Trophoblast cell (in vitro differentiated cells and primary cell): Measurements from ENCODE around the gene FEV.

Source experiments
- DNase-seq, 2 donors: peaks; one replicate each; pipeline ENCODE4 v3.0.0-alpha.2; 2016
- H2AFZ ChIP-seq: 2 replicates; pipeline ENCODE4 v1.6.1; 2013; ENCODE audit warnings: low read length, moderate library complexity, mild to moderate bottlenecking; ENCODE audit not compliant: insufficient read depth, poor library complexity
- H2AK5ac ChIP-seq: 2 replicates; pipeline ENCODE4 v1.6.1; 2013; ENCODE audit warnings: mild to moderate bottlenecking, low read length
- H2BK120ac ChIP-seq: 2 replicates; pipeline ENCODE4 v1.6.1; 2013; ENCODE audit warnings: low read length, mild to moderate bottlenecking, moderate library complexity; ENCODE audit not compliant: insufficient read depth, poor library complexity
- H2BK12ac ChIP-seq: 2 replicates; pipeline ENCODE4 v1.6.1; 2013; ENCODE audit warnings: mild to moderate bottlenecking, low read length, moderate library complexity
- H2BK5ac ChIP-seq: 2 replicates; pipeline ENCODE4 v1.6.1; 2013; ENCODE audit warnings: low read length, low read depth, moderate library complexity, mild to moderate bottlenecking; ENCODE audit not compliant: poor library complexity
- H3K14ac ChIP-seq: 2 replicates; pipeline ENCODE4 v1.6.1; 2013; ENCODE audit warnings: mild to moderate bottlenecking, low read length
- H3K18ac ChIP-seq: 2 replicates; pipeline ENCODE4 v1.6.1; 2013; ENCODE audit warnings: mild to moderate bottlenecking, low read length
- H3K23ac ChIP-seq: 2 replicates; pipeline ENCODE4 v1.6.1; 2013; ENCODE audit warnings: low read length
- H3K27ac ChIP-seq: 2 replicates; pipeline ENCODE4 v1.5.1; 2013; ENCODE audit warnings: low read depth, mild to moderate bottlenecking, inconsistent platforms, low read length, moderate library complexity
- H3K27me3 ChIP-seq: 2 replicates; pipeline ENCODE4 v1.6.1; 2013; ENCODE audit warnings: inconsistent platforms, mild to moderate bottlenecking, low read length, moderate library complexity; ENCODE audit not compliant: insufficient read depth
- H3K36me3 ChIP-seq, 2 experiments: 1 replicate in 1 of 2; 2 replicates in 1 of 2; pipeline ENCODE4 v1.6.1; 2013; ENCODE audit warnings: low read length in 2 of 2, mild to moderate bottlenecking in 2 of 2, moderate library complexity in 1 of 2; ENCODE audit not compliant: insufficient read depth in 2 of 2, control insufficient read depth in 1 of 2
- H3K4ac ChIP-seq: 2 replicates; pipeline ENCODE4 v1.6.1; 2013; ENCODE audit warnings: low read depth, mild to moderate bottlenecking, low read length, moderate library complexity
- H3K4me1 ChIP-seq, 2 experiments: 1 replicate in 1 of 2; 2 replicates in 1 of 2; pipeline ENCODE4 v1.6.1; 2013; ENCODE audit warnings: low read length in 2 of 2, mild to moderate bottlenecking in 2 of 2, moderate library complexity in 1 of 2; ENCODE audit not compliant: insufficient read depth in 2 of 2, control insufficient read depth in 1 of 2
- H3K4me2 ChIP-seq: 2 replicates; pipeline ENCODE4 v1.6.1; 2013; ENCODE audit warnings: inconsistent platforms, mild to moderate bottlenecking, low read length, moderate library complexity
- H3K4me3 ChIP-seq: 2 replicates; pipeline ENCODE4 v1.5.1; 2013; ENCODE audit warnings: mild to moderate bottlenecking, low read depth, low read length, inconsistent platforms
- H3K79me1 ChIP-seq: one replicate; pipeline ENCODE4 v1.6.1; 2013; ENCODE audit warnings: low read length
- H3K79me2 ChIP-seq: 2 replicates; pipeline ENCODE4 v1.6.1; 2013; ENCODE audit warnings: low read length, mild to moderate bottlenecking; ENCODE audit not compliant: control insufficient read depth, insufficient read depth, poor library complexity
- H3K9ac ChIP-seq: 2 replicates; pipeline ENCODE4 v1.6.1; 2013; ENCODE audit warnings: mild to moderate bottlenecking, low read length
- H3K9me3 ChIP-seq: 2 replicates; pipeline ENCODE4 v1.6.1; 2013; ENCODE audit warnings: low read depth, mild to moderate bottlenecking, control low read depth, inconsistent platforms, low read length; ENCODE audit not compliant: insufficient read depth
- H4K12ac ChIP-seq: 2 replicates; pipeline ENCODE4 v1.6.1; 2013; ENCODE audit warnings: low read depth, mild to moderate bottlenecking, low read length, moderate library complexity
- H4K8ac ChIP-seq: 2 replicates; pipeline ENCODE4 v1.6.1; 2013; ENCODE audit warnings: low read depth, mild to moderate bottlenecking, low read length, moderate library complexity
- H4K91ac ChIP-seq: one replicate; pipeline ENCODE4 v1.6.1; 2013; ENCODE audit warnings: low read depth, mild to moderate bottlenecking, low read length, moderate library complexity
- WGBS: extraction: QIAGEN DNeasy Blood & Tissue Kit; methylation state at CpG from one replicate; pipeline ENCODE4 v1.1.7; 2013; ENCODE audit warnings: missing lambda C conversion rate; ENCODE audit not compliant: insufficient read length, insufficient coverage; ENCODE audit errors: extremely low coverage; 5-methylcytosine and 5-hydroxymethylcytosine counted together

The FEV gene

GRCh38 chr2:219022616-219023015, 37.6 kb upstream of the FEV start:
- H3K4me1 ChIP-seq = peaks cover 2 to 3% of the 10 kb centered on the region in 2 experiments
- H3K4me2 ChIP-seq = no peak overlapping the region
- no peak overlapping the region for H3K4ac ChIP-seq
- H3K79me1 ChIP-seq = no peaks in the 10 kb centered on the region
- no peak overlapping the region for H4K8ac ChIP-seq
- H3K27me3 ChIP-seq = peaks cover 2% of the 10 kb centered on the region
- no peak overlapping the region for H3K9ac ChIP-seq
- no peak overlapping the region for H2BK120ac ChIP-seq
- no peak overlapping the region for H3K18ac ChIP-seq
- no peak overlapping the region for H2BK12ac ChIP-seq
- no peak overlapping the region for H3K23ac ChIP-seq
- H3K9me3 ChIP-seq = peaks cover 2% of the 10 kb centered on the region
- no peak overlapping the region for H4K91ac ChIP-seq
- no CpG with 5 or more reads among the region's 5 CpGs for WGBS
- H3K79me2 ChIP-seq = no peaks in the 10 kb centered on the region
- DNase-seq = no peak
- H2BK5ac ChIP-seq = no peak overlapping the region
- H3K27ac ChIP-seq = no peak overlapping the region
- H3K36me3 ChIP-seq = no peaks in the 10 kb centered on the region
- H2AK5ac ChIP-seq = no peak overlapping the region
- no peak overlapping the region for H3K14ac ChIP-seq
- H4K12ac ChIP-seq = no peak overlapping the region
- no peak overlapping the region for H3K4me3 ChIP-seq
- no peak overlapping the region for H2AFZ ChIP-seq

- no peak overlapping the region for H4K12ac ChIP-seq
- no peak overlapping the region for H2BK120ac ChIP-seq
- no peak overlapping the region for H3K4ac ChIP-seq
- H2BK12ac ChIP-seq = no peak overlapping the region
- H3K9me3 ChIP-seq = peaks cover 2% of the 10 kb centered on the region
- WGBS = no CpG with 5 or more reads among the region's 12 CpGs
- H3K14ac ChIP-seq = no peak overlapping the region
- H3K79me1 ChIP-seq = no peaks in the 10 kb centered on the region
- H3K18ac ChIP-seq = no peak overlapping the region
- H3K27ac ChIP-seq = no peak overlapping the region
- DNase-seq = no peak
- peaks cover 2 to 3% of the 10 kb centered on the region in 2 experiments for H3K4me1 ChIP-seq
- H2AK5ac ChIP-seq = no peak overlapping the region
- H2AFZ ChIP-seq = no peak overlapping the region
- peaks cover 2% of the 10 kb centered on the region for H3K27me3 ChIP-seq
- no peaks in the 10 kb centered on the region for H3K79me2 ChIP-seq
- H4K91ac ChIP-seq = no peak overlapping the region
- no peak overlapping the region for H3K4me2 ChIP-seq
- H3K36me3 ChIP-seq = no peaks in the 10 kb centered on the region
- H2BK5ac ChIP-seq = no peak overlapping the region
- no peak overlapping the region for H4K8ac ChIP-seq
- no peak overlapping the region for H3K23ac ChIP-seq
- H3K9ac ChIP-seq = no peak overlapping the region
- H3K4me3 ChIP-seq = no peak overlapping the region
These were observed 37.1 kb upstream of the FEV start for GRCh38 chr2:219022041-219022440.

DNA sequence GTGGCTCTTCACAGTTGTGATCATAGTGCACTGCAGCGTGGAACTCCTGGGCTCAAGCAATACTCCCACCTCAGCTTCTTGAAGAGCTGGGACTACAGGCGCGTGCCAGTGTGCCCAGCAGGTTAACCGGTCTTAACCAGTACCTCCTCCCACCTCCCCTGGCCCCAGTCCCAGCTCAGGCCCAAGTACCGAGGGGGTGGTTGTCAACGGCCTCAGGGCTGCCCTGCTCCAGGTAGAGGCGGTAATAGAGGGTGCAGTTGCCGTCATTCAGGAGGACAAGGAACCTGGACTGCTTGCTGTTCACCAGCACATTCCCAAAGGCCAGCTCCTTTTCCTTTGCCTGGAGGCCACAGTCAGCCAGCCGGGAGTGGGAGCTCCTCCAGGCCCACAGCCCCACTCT, 36.6 kb upstream of the FEV start:
- Histone ChIP-seq H4K8ac (no peak overlapping the region), H4K91ac (no peak overlapping the region), H3K4me1 (peaks cover 2 to 3% of the 10 kb centered on the region in 2 experiments), H3K23ac (no peak overlapping the region), H3K79me1 (no peaks in the 10 kb centered on the region), H2BK5ac (no peak overlapping the region), H3K9ac (no peak overlapping the region), H3K4me3 (no peak overlapping the region), H3K4me2 (no peak overlapping the region), H3K4ac (no peak overlapping the region), H3K27me3 (peaks cover 2% of the 10 kb centered on the region), H2BK120ac (no peak overlapping the region), H3K36me3 (no peaks in the 10 kb centered on the region), H3K9me3 (peaks cover 2% of the 10 kb centered on the region), H4K12ac (no peak overlapping the region), H3K14ac (no peak overlapping the region), H3K18ac (no peak overlapping the region), H2AK5ac (no peak overlapping the region), H2AFZ (no peak overlapping the region), H3K27ac (no peak overlapping the region), H3K79me2 (no peaks in the 10 kb centered on the region), H2BK12ac (no peak overlapping the region)
- no peak for DNase-seq
- no CpG with 5 or more reads among the region's 9 CpGs for WGBS

- DNase-seq = no peak
- WGBS = no CpG with 5 or more reads among the region's 11 CpGs
- no peak overlapping the region for H3K23ac ChIP-seq
- H3K79me1 ChIP-seq = no peaks in the 10 kb centered on the region
- H3K18ac ChIP-seq = no peak overlapping the region
- H3K9ac ChIP-seq = no peak overlapping the region
- no peak overlapping the region for H2BK120ac ChIP-seq
- peaks cover 2% of the 10 kb centered on the region for H3K27me3 ChIP-seq
- no peak overlapping the region for H3K14ac ChIP-seq
- H3K4me2 ChIP-seq = no peak overlapping the region
- no peak overlapping the region for H2AK5ac ChIP-seq
- no peak overlapping the region for H4K8ac ChIP-seq
- H2BK12ac ChIP-seq = no peak overlapping the region
- H4K91ac ChIP-seq = no peak overlapping the region
- no peak overlapping the region for H2BK5ac ChIP-seq
- no peak overlapping the region for H3K27ac ChIP-seq
- no peak overlapping the region for H3K4ac ChIP-seq
- H3K4me3 ChIP-seq = no peak overlapping the region
- no peak overlapping the region for H4K12ac ChIP-seq
- peaks cover 2% of the 10 kb centered on the region for H3K9me3 ChIP-seq
- no peaks in the 10 kb centered on the region for H3K79me2 ChIP-seq
- H2AFZ ChIP-seq = no peak overlapping the region
- no peaks in the 10 kb centered on the region for H3K36me3 ChIP-seq
- peaks cover 2 to 3% of the 10 kb centered on the region in 2 experiments for H3K4me1 ChIP-seq
These were observed 35.8 kb upstream of the FEV start for GRCh38 chr2:219020604-219021365.
